ENCODE data around the gene URM1. TPM values are rescaled to one million over a fixed set of nuclear protein-coding genes. Genes with fewer than 3 reads are reported as not detected.

Gene URM1
- total RNA-seq, 6 experiments from 2014 or later, result 63.8 to 75.5 (median 70.2) TPM

DNA sequence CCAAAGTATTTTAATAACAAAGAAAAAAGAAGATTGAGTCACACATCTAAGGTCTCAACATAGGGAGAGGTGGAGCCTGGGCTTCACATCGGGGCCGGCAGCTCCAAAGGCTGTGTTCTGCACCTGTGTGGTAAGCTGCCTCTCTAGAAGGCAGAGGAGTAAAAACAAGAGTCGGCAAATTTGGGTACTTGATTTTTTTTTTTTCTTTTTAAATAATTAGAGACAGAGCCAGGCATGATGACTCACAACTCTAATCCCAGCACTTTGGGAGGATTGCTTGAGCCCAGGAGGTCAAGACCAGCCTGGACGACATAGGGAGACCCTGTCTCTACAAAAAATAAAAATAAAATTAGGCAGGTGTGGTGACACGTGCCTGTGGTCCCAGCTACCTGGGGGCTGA, 4.7 kb downstream of the URM1 start:
- TF ChIP-seq CTCF (IDR thresholded peaks at IDR 0.05), result no peak
- H3K27me3 Mint-ChIP-seq (ENCODE audit: insufficient read depth), result no peaks in the 10 kb centered on the region
- H3K27ac Mint-ChIP-seq, result peak overlapping the region; percentile 72
- H3K4me1 Mint-ChIP-seq (ENCODE audit: low read depth), result peaks cover 35% of the 10 kb centered on the region
- peaks cover 9% of the 10 kb centered on the region; the same call in 1 of the 2 replicates for H3K36me3 Mint-ChIP-seq (ENCODE audit: low read depth)
- no peak for DNase-seq
- H3K4me3 Mint-ChIP-seq, result no peak overlapping the region
- H3K9me3 Mint-ChIP-seq, result no peaks in the 10 kb centered on the region

DNA sequence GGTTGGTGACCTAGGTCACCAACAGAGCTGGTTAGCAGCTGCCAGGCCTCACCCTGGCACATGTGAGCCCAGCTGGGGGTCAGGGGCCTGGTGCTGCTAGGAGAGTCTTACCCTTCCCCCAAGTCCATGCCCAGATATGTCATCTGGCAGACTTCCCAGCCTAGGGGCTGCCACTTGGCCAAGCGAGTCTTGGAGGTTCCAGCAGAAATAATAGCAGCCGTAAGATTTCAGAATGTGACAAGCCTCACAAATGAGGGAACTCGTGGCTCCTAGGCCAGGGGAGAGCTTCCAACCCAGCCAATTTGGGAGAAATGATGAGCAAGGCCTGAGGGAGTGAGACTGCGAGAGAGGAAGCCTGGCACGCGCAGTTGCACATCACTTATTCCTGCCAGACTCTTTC, 11.1 kb downstream of the URM1 start:
- Mint-ChIP-seq H3K4me1 (ENCODE audit: low read depth) (peaks cover 6% of the 10 kb centered on the region; the same call in 1 of the 2 replicates), H3K27ac (no peak overlapping the region), H3K36me3 (ENCODE audit: low read depth) (peaks cover 5% of the 10 kb centered on the region), H3K27me3 (ENCODE audit: insufficient read depth) (no peaks in the 10 kb centered on the region; the same call in 1 of the 2 replicates), H3K9me3 (no peaks in the 10 kb centered on the region), H3K4me3 (no peak overlapping the region)
- TF ChIP-seq CTCF (IDR thresholded peaks at IDR 0.05), result no peak
- no peak for DNase-seq

GRCh38 chr9:128383007-128383753, 12.0 kb downstream of the URM1 start:
- H3K27me3 Mint-ChIP-seq (ENCODE audit: insufficient read depth), result no peaks in the 10 kb centered on the region; the same call in 1 of the 2 replicates
- no peaks in the 10 kb centered on the region for H3K9me3 Mint-ChIP-seq
- no peak overlapping the region for H3K4me3 Mint-ChIP-seq
- H3K36me3 Mint-ChIP-seq (ENCODE audit: low read depth), result peaks cover 5% of the 10 kb centered on the region
- TF ChIP-seq CTCF (IDR thresholded peaks at IDR 0.05), result no peak
- peaks cover 6% of the 10 kb centered on the region; the same call in 1 of the 2 replicates for H3K4me1 Mint-ChIP-seq (ENCODE audit: low read depth)
- H3K27ac Mint-ChIP-seq, result no peak overlapping the region
- DNase-seq, result no peak

GRCh38 chr9:128383791-128384190, 12.6 kb downstream of the URM1 start:
- no peak for TF ChIP-seq CTCF (IDR thresholded peaks at IDR 0.05)
- Mint-ChIP-seq H3K4me3 (no peak overlapping the region), H3K9me3 (no peaks in the 10 kb centered on the region), H3K4me1 (ENCODE audit: low read depth) (peaks cover 6% of the 10 kb centered on the region; the same call in 1 of the 2 replicates), H3K36me3 (ENCODE audit: low read depth) (peaks cover 5% of the 10 kb centered on the region), H3K27ac (no peak overlapping the region), H3K27me3 (ENCODE audit: insufficient read depth) (no peaks in the 10 kb centered on the region; the same call in 1 of the 2 replicates)
- no peak for DNase-seq

GRCh38 chr9:128384801-128385495, 13.8 kb downstream of the URM1 start:
- Mint-ChIP-seq H3K36me3 (ENCODE audit: low read depth) (peaks cover 5% of the 10 kb centered on the region; the same call in 1 of the 2 replicates), H3K27me3 (ENCODE audit: insufficient read depth) (no peaks in the 10 kb centered on the region; the same call in 1 of the 2 replicates), H3K9me3 (no peaks in the 10 kb centered on the region), H3K27ac (no peak overlapping the region), H3K4me3 (no peak overlapping the region), H3K4me1 (ENCODE audit: low read depth) (peaks cover 6% of the 10 kb centered on the region; the same call in 1 of the 2 replicates)
- TF ChIP-seq CTCF (IDR thresholded peaks at IDR 0.05), result no peak
- no peak for DNase-seq

Data from HFFc6 (cell line).